Mucosa of stomach (tissue), 1 donor: ENCODE measurements around the gene CACNA2D3.

ENCODE experiments used
- H3K27me3 ChIP-seq: one replicate; pipeline ENCODE4 v1.7.0; 2013; ENCODE audit warnings: mild to moderate bottlenecking, low read length; ENCODE audit not compliant: control insufficient read depth, insufficient read depth
- H3K36me3 ChIP-seq: one replicate; pipeline ENCODE4 v1.7.0; 2013; ENCODE audit warnings: low read length; ENCODE audit not compliant: control insufficient read depth, insufficient read depth
- H3K4me1 ChIP-seq: one replicate; pipeline ENCODE4 v1.7.0; 2013; ENCODE audit warnings: mild to moderate bottlenecking, low read length; ENCODE audit not compliant: control insufficient read depth, insufficient read depth
- H3K4me3 ChIP-seq: one replicate; pipeline ENCODE4 v1.7.0; 2013; ENCODE audit warnings: low read length
- H3K9ac ChIP-seq: one replicate; pipeline ENCODE4 v1.7.0; 2013; ENCODE audit warnings: mild to moderate bottlenecking, low read length, moderate library complexity
- H3K9me3 ChIP-seq: one replicate; pipeline ENCODE4 v1.7.0; 2013; ENCODE audit warnings: mild to moderate bottlenecking, low read length, moderate library complexity; ENCODE audit not compliant: control insufficient read depth
- donor health status: Pancreatic carcinoma.

CACNA2D3 gene

GRCh38 chr3:54685213-54685612, 562.9 kb downstream of the CACNA2D3 start:
- Histone ChIP-seq H3K4me3 (no peak overlapping the region), H3K36me3 (no peaks in the 10 kb centered on the region), H3K4me1 (no peaks in the 10 kb centered on the region), H3K9ac (no peak overlapping the region), H3K27me3 (no peaks in the 10 kb centered on the region), H3K9me3 (no peaks in the 10 kb centered on the region)

- Histone ChIP-seq H3K4me1 (no peaks in the 10 kb centered on the region), H3K4me3 (no peak overlapping the region), H3K9me3 (no peaks in the 10 kb centered on the region), H3K9ac (no peak overlapping the region), H3K36me3 (no peaks in the 10 kb centered on the region), H3K27me3 (no peaks in the 10 kb centered on the region)
Measured at GRCh38 chr3:54691289-54691771, 569.0 kb downstream of the CACNA2D3 start.

- H3K9me3 ChIP-seq, result no peaks in the 10 kb centered on the region
- no peak overlapping the region for H3K9ac ChIP-seq
- no peak overlapping the region for H3K4me3 ChIP-seq
- H3K27me3 ChIP-seq, result no peaks in the 10 kb centered on the region
- H3K36me3 ChIP-seq, result no peaks in the 10 kb centered on the region
- no peaks in the 10 kb centered on the region for H3K4me1 ChIP-seq
Measured at GRCh38 chr3:54696313-54696712, 574.0 kb downstream of the CACNA2D3 start.

- no peaks in the 10 kb centered on the region for H3K9me3 ChIP-seq
- no peaks in the 10 kb centered on the region for H3K36me3 ChIP-seq
- H3K4me3 ChIP-seq, result no peak overlapping the region
- no peak overlapping the region for H3K9ac ChIP-seq
- no peaks in the 10 kb centered on the region for H3K27me3 ChIP-seq
- no peaks in the 10 kb centered on the region for H3K4me1 ChIP-seq
Measured at GRCh38 chr3:54698054-54698453, 575.7 kb downstream of the CACNA2D3 start.

- Histone ChIP-seq H3K36me3 (no peaks in the 10 kb centered on the region), H3K4me1 (no peaks in the 10 kb centered on the region), H3K9ac (no peak overlapping the region), H3K4me3 (no peak overlapping the region), H3K27me3 (no peaks in the 10 kb centered on the region), H3K9me3 (no peaks in the 10 kb centered on the region)
Measured at GRCh38 chr3:54703923-54704322, 581.6 kb downstream of the CACNA2D3 start.

- H3K9me3 ChIP-seq, result no peaks in the 10 kb centered on the region
- no peaks in the 10 kb centered on the region for H3K36me3 ChIP-seq
- no peaks in the 10 kb centered on the region for H3K4me1 ChIP-seq
- H3K9ac ChIP-seq, result no peak overlapping the region
- no peaks in the 10 kb centered on the region for H3K27me3 ChIP-seq
- no peak overlapping the region for H3K4me3 ChIP-seq
Measured at GRCh38 chr3:54705730-54706129, 583.4 kb downstream of the CACNA2D3 start.

GRCh38 chr3:54706738-54707137, 584.4 kb downstream of the CACNA2D3 start:
- no peak overlapping the region for H3K4me3 ChIP-seq
- H3K36me3 ChIP-seq, result no peaks in the 10 kb centered on the region
- H3K9ac ChIP-seq, result no peak overlapping the region
- H3K4me1 ChIP-seq, result no peaks in the 10 kb centered on the region
- H3K9me3 ChIP-seq, result no peaks in the 10 kb centered on the region
- H3K27me3 ChIP-seq, result no peaks in the 10 kb centered on the region

- H3K4me1 ChIP-seq, result no peaks in the 10 kb centered on the region
- H3K4me3 ChIP-seq, result no peak overlapping the region
- no peaks in the 10 kb centered on the region for H3K27me3 ChIP-seq
- H3K9me3 ChIP-seq, result no peaks in the 10 kb centered on the region
- no peaks in the 10 kb centered on the region for H3K36me3 ChIP-seq
- no peak overlapping the region for H3K9ac ChIP-seq
Measured at GRCh38 chr3:54709785-54710184, 587.4 kb downstream of the CACNA2D3 start.

- Histone ChIP-seq H3K4me3 (no peak overlapping the region), H3K4me1 (no peaks in the 10 kb centered on the region), H3K27me3 (no peaks in the 10 kb centered on the region), H3K9ac (no peak overlapping the region), H3K9me3 (no peaks in the 10 kb centered on the region), H3K36me3 (no peaks in the 10 kb centered on the region)
Measured at GRCh38 chr3:54710954-54711353, 588.6 kb downstream of the CACNA2D3 start.

GRCh38 chr3:54712539-54712938, 590.2 kb downstream of the CACNA2D3 start:
- H3K36me3 ChIP-seq, result no peaks in the 10 kb centered on the region
- no peaks in the 10 kb centered on the region for H3K27me3 ChIP-seq
- H3K9ac ChIP-seq, result no peak overlapping the region
- H3K4me3 ChIP-seq, result no peak overlapping the region
- no peaks in the 10 kb centered on the region for H3K9me3 ChIP-seq
- no peaks in the 10 kb centered on the region for H3K4me1 ChIP-seq

GRCh38 chr3:54713031-54713430, 590.7 kb downstream of the CACNA2D3 start:
- H3K9me3 ChIP-seq, result no peaks in the 10 kb centered on the region
- H3K9ac ChIP-seq, result no peak overlapping the region
- H3K4me3 ChIP-seq, result no peak overlapping the region
- H3K27me3 ChIP-seq, result no peaks in the 10 kb centered on the region
- H3K36me3 ChIP-seq, result no peaks in the 10 kb centered on the region
- H3K4me1 ChIP-seq, result no peaks in the 10 kb centered on the region

GRCh38 chr3:54713455-54713854, 591.1 kb downstream of the CACNA2D3 start:
- Histone ChIP-seq H3K9me3 (no peaks in the 10 kb centered on the region), H3K27me3 (no peaks in the 10 kb centered on the region), H3K9ac (no peak overlapping the region), H3K4me3 (no peak overlapping the region), H3K36me3 (no peaks in the 10 kb centered on the region), H3K4me1 (no peaks in the 10 kb centered on the region)

- H3K4me1 ChIP-seq, result no peaks in the 10 kb centered on the region
- no peak overlapping the region for H3K9ac ChIP-seq
- no peaks in the 10 kb centered on the region for H3K36me3 ChIP-seq
- H3K9me3 ChIP-seq, result no peaks in the 10 kb centered on the region
- H3K27me3 ChIP-seq, result no peaks in the 10 kb centered on the region
- H3K4me3 ChIP-seq, result no peak overlapping the region
Measured at GRCh38 chr3:54714035-54714434, 591.7 kb downstream of the CACNA2D3 start.
